ENCODE data around the gene GBE1.

Gene GBE1

DNA sequence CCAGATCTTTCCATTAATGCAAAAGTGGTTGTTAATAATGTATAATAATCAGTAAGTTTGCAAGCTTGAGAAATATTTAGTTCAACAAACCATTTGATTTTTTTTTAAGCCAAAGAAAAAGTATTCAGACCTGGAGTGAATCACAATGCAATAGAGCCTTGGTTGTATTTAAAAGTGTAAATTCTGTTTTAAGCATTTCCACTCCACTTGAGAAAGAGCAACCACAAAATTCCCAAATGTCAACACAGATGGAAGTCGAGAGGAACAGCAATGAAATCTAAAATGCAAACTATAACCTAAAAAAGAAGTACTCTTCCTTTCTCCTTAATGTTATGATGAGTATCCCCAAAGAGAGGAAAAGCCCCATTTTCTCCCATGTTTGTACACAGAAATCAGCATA is 20.2 kb downstream of the GBE1 start:
- Histone ChIP-seq H3K36me3 (ENCODE audit: control insufficient read depth, insufficient read depth, low read length) (no peaks in the 10 kb centered on the region), H3K4me3 (replicated peaks; ENCODE audit: low read depth, low read length) (no peak overlapping the region), H3K27me3 (replicated peaks; ENCODE audit: control insufficient read depth, insufficient read depth, low read length) (no peaks in the 10 kb centered on the region)
- no peak for DNase-seq (ENCODE audit: extremely low read depth, insufficient read length)
- TF ChIP-seq, protein P1, sequence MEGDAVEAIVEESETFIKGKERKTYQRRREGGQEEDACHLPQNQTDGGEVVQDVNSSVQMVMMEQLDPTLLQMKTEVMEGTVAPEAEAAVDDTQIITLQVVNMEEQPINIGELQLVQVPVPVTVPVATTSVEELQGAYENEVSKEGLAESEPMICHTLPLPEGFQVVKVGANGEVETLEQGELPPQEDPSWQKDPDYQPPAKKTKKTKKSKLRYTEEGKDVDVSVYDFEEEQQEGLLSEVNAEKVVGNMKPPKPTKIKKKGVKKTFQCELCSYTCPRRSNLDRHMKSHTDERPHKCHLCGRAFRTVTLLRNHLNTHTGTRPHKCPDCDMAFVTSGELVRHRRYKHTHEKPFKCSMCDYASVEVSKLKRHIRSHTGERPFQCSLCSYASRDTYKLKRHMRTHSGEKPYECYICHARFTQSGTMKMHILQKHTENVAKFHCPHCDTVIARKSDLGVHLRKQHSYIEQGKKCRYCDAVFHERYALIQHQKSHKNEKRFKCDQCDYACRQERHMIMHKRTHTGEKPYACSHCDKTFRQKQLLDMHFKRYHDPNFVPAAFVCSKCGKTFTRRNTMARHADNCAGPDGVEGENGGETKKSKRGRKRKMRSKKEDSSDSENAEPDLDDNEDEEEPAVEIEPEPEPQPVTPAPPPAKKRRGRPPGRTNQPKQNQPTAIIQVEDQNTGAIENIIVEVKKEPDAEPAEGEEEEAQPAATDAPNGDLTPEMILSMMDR (IDR thresholded peaks at IDR 0.05; ENCODE audit: insufficient read depth, low read length, poor library complexity, severe bottlenecking) = no peak

DNA sequence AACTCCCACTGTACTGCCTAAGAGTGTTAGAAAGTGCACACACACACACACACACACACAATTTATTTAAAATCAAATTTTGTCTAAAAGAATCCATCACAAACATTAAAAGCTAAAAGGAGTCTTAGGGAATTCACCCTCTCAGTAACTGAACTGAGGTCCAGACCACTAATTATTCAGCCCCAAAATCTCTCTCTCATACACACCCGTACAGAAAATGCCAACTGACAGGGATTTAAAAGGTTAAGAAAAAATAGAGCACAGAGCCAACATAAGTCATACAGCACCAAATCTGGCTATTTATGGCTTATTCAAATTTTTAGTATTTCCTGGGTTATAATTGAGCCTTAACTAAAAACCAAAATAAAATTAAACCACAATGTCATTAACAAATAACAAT is 20.7 kb downstream of the GBE1 start:
- Histone ChIP-seq H3K36me3 (ENCODE audit: control insufficient read depth, insufficient read depth, low read length) (no peaks in the 10 kb centered on the region), H3K4me3 (replicated peaks; ENCODE audit: low read depth, low read length) (no peak overlapping the region), H3K27me3 (replicated peaks; ENCODE audit: control insufficient read depth, insufficient read depth, low read length) (no peaks in the 10 kb centered on the region)
- TF ChIP-seq, protein P1 (IDR thresholded peaks at IDR 0.05; ENCODE audit: insufficient read depth, low read length, poor library complexity, severe bottlenecking) = no peak
- DNase-seq (ENCODE audit: extremely low read depth, insufficient read length) = no peak

DNA sequence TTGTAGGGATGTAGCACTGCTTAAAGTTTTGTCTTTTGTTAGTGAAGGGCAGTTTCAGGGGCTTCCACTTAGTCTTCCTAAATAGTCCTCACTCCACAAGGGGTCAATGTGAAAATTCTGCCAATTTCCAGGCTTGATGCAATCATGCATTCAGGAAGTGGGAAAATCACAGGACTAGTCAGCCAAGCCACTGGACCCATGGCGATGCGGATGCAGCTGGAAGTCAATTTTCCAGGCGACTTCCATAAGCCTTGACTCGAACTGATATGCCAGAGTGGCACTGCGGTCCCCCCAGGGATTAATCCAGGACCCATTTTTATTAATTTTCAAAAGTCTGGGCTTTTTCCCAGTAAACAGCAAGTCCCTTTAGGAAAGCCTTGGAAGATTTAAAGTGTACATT is 26.1 kb downstream of the GBE1 start:
- no peak for DNase-seq (ENCODE audit: extremely low read depth, insufficient read length)
- Histone ChIP-seq H3K36me3 (ENCODE audit: control insufficient read depth, insufficient read depth, low read length) (no peaks in the 10 kb centered on the region), H3K27me3 (replicated peaks; ENCODE audit: control insufficient read depth, insufficient read depth, low read length) (no peaks in the 10 kb centered on the region), H3K4me3 (replicated peaks; ENCODE audit: low read depth, low read length) (no peak overlapping the region)
- TF ChIP-seq, protein P1 (IDR thresholded peaks at IDR 0.05; ENCODE audit: insufficient read depth, low read length, poor library complexity, severe bottlenecking) = no peak

DNA sequence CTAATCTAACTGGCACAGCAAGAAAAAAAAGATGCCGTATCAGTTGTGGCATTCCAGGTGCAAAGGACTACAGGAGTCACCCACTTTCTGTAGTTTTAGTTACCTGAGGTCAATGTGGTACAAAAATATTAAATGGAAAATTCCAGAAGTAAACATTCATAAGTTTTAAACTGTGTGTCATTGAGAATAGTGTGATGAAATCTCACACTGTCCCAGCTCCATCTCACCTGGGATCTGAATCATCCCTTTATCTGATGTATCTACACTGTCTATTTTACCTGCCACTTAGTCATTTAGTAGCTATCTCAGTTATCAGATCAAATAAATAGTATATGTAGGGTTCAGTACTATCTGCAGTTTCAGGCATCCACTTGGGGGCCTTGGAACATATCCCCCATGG is 26.7 kb downstream of the GBE1 start:
- no peak for DNase-seq (ENCODE audit: extremely low read depth, insufficient read length)
- Histone ChIP-seq H3K27me3 (replicated peaks; ENCODE audit: control insufficient read depth, insufficient read depth, low read length) (no peaks in the 10 kb centered on the region), H3K4me3 (replicated peaks; ENCODE audit: low read depth, low read length) (no peak overlapping the region), H3K36me3 (ENCODE audit: control insufficient read depth, insufficient read depth, low read length) (no peaks in the 10 kb centered on the region)
- TF ChIP-seq, protein P1 (IDR thresholded peaks at IDR 0.05; ENCODE audit: insufficient read depth, low read length, poor library complexity, severe bottlenecking) = no peak

DNA sequence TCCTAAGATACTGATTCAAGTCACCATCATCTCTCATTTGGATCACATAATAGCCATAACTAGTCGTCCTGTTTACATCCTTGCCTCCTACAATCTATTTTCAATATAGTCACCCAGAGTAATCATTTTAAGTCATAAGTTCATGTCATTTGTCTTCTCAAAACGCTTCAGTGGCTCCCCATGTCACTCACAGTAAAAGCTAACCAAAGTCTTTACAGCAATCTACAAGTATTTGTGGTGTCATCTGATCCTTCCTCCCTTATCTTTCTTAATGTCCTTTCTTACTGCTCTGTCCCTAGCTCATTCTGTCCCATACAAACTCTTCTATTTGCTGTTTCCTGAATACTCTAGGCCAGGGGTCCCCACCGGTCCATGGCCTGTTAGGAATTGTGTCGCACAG is 28.8 kb downstream of the GBE1 start:
- TF ChIP-seq, protein P1 (IDR thresholded peaks at IDR 0.05; ENCODE audit: insufficient read depth, low read length, poor library complexity, severe bottlenecking) = no peak
- H3K4me3 ChIP-seq (replicated peaks; ENCODE audit: low read depth, low read length) = no peak overlapping the region
- no peaks in the 10 kb centered on the region for H3K27me3 ChIP-seq (replicated peaks; ENCODE audit: control insufficient read depth, insufficient read depth, low read length)
- DNase-seq (ENCODE audit: extremely low read depth, insufficient read length) = no peak
- H3K36me3 ChIP-seq (ENCODE audit: control insufficient read depth, insufficient read depth, low read length) = no peaks in the 10 kb centered on the region

Measured in GM06990 (cell line).